Fibroblast of villous mesenchyme (primary cell): ENCODE results near the gene DTNB. TPM values are rescaled to one million over a fixed set of nuclear protein-coding genes. Genes with fewer than 3 reads are reported as not detected.

Source experiments
- DNase-seq: peaks from one replicate; pipeline ENCODE4 v3.0.0-alpha.2; 2010; ENCODE audit warnings: low read depth
- H3K4me3 ChIP-seq: 2 replicates; pipeline ENCODE4 v1.5.1; 2011; ENCODE audit warnings: low read depth, mild to moderate bottlenecking, low read length
- total RNA-seq: library from RNA; depleted of rRNA; stranded (reverse); fragments of >200 nt; gene quantifications from 2 replicates; pipeline ENCODE4 v1.2.3, GENCODE V29; 2012
- TF ChIP-seq, protein P1 (sequence below): IDR thresholded peaks from 2 replicates; pipeline ENCODE4 v1.5.1; 2012; ENCODE audit warnings: low read depth, mild to moderate bottlenecking, low read length; ENCODE audit not compliant: insufficient read depth

Gene DTNB
- total RNA-seq, 1 donor: 5.2 TPM

DNA sequence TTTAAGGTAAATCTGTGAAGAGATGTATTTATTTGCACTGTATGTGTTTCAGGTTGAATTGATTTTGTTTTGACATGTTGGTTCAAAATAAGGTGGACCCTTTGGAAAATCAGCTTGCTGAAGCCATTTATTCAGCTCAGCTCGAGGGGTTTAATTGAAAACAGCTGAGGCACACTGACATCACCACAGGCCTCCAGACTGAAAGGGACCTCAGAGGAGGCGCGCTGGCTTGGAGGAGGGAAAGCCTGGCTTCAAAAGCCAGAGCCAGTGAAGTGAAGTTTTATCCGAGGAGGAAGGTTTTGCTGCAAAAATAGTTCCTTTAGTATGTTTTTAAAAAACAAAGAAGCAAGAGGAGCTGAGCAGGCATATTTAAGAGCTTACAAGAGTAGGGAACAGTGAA is 304.7 kb downstream of the DTNB start:
- TF ChIP-seq, protein P1, sequence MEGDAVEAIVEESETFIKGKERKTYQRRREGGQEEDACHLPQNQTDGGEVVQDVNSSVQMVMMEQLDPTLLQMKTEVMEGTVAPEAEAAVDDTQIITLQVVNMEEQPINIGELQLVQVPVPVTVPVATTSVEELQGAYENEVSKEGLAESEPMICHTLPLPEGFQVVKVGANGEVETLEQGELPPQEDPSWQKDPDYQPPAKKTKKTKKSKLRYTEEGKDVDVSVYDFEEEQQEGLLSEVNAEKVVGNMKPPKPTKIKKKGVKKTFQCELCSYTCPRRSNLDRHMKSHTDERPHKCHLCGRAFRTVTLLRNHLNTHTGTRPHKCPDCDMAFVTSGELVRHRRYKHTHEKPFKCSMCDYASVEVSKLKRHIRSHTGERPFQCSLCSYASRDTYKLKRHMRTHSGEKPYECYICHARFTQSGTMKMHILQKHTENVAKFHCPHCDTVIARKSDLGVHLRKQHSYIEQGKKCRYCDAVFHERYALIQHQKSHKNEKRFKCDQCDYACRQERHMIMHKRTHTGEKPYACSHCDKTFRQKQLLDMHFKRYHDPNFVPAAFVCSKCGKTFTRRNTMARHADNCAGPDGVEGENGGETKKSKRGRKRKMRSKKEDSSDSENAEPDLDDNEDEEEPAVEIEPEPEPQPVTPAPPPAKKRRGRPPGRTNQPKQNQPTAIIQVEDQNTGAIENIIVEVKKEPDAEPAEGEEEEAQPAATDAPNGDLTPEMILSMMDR: no peak
- peak; percentile 18 for DNase-seq
- no peak overlapping the region for H3K4me3 ChIP-seq

DNA sequence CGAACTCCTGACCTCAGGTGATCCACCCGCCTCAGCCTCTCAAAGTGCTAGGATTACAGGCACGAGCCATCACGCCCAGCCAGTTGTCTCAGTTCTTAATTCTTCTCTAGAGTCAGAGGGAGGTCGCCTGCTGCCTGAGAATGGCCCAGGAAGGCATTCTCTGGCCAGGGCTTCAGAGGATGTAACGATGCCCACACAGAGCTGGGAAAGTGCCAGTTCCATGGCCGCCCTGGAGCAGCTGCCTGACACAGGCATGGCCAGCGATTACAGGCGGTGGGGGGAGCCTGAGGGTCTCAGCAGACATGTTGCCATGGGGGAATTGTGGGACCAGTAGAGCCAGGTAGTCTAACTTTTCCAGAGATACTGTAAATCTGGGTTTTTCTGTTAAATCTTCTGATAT is 306.1 kb downstream of the DTNB start:
- H3K4me3 ChIP-seq: no peak overlapping the region
- TF ChIP-seq, protein P1: no peak
- no peak for DNase-seq

DNA sequence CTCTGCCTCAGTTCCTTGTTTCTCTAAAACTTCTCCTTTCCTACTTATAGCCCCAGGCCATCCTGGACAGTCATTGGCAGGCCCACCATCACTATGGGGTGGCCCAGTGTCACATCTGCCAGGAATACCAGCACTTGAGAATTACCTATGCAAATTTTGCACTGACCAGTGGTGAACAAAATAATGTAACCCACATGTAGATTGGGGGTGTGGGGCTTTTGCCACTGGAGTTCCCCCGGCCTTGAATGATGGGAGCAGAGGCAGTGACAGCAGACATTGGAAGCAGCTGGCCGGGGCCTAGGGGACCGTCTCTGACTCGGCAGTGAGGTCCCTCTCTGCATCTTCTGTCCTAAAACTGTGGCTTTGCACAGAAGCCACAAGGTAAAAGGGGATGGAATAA is 306.7 kb downstream of the DTNB start:
- H3K4me3 ChIP-seq: no peak overlapping the region
- DNase-seq: no peak
- TF ChIP-seq, protein P1: no peak

DNA sequence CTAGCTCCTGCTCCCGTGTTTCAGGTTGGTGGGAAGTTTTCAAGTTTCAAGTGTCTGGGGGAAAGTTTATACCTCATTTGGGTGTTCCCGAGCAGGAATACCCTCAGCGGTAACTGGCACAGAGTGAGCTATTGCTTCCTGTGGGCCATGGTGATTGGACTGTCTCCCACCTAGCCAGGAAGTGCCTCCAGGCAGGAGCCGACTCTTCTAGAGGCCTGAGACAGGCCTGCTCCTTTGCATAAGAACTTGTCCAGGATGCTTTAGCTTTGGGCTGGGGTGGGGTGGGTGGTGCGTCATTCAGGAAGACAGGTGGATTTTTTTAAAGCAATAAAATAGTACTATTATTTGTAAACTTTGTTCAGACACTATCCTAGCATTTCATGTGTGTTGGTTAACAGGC is 308.1 kb downstream of the DTNB start:
- no peak for DNase-seq
- H3K4me3 ChIP-seq: no peak overlapping the region
- TF ChIP-seq, protein P1: no peak

DNA sequence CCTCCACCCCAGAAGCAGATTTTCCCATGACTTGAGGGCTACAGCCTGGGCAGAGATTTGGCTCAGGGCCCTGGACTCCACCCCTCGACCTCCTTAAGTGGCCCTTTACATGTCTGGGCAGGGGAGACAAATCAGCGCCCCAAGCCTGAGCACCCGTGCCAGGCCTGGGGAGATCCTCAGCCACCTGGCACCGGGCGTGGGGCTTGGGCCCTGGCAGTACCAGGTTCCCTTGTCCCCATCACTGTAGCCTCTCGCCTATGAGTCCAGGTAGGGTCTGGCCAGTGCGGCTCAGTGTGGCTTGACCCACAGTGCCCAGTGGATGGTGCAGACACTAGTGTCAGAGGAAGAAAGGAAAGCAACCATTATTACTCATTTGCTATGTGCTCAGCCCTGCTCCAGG is 309.6 kb downstream of the DTNB start:
- H3K4me3 ChIP-seq: no peak overlapping the region
- DNase-seq: no peak
- TF ChIP-seq, protein P1: no peak

DNA sequence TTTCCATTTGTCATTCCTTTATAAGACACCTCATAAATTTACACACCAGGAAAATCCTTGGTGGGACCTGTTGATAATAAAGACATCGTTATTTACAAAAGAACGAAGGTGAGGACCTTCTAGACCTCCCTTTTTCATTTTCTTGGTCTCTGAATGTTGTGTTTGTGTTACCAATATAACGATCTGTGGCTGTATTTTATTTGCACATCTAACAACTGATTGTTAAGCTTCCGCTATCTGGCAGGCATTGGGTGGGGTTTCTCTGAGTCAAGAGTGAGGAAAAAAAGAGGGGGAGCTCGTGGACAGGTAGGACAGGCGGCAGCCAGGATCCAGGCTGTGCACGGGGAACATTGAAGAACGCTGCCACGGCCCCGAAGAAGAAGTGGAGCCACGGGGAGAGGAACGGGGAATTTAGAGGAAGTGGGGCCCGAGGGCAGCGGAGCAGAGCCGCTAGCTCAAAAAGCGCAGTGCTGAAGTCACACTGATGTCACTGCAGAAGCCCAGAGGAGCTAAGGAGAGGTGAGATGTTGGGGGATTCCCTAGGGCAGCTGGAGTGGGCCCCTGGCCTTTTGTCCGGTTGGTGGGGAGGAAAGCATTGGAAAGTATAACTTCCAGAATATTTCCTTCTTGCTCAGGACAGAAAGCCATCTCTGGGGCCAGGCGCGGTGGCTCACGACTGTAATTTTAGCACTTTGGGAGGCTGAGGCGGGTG is 310.8 kb downstream of the DTNB start:
- TF ChIP-seq, protein P1: no peak
- DNase-seq: no peak
- H3K4me3 ChIP-seq: peak overlapping the region; percentile 49

DNA sequence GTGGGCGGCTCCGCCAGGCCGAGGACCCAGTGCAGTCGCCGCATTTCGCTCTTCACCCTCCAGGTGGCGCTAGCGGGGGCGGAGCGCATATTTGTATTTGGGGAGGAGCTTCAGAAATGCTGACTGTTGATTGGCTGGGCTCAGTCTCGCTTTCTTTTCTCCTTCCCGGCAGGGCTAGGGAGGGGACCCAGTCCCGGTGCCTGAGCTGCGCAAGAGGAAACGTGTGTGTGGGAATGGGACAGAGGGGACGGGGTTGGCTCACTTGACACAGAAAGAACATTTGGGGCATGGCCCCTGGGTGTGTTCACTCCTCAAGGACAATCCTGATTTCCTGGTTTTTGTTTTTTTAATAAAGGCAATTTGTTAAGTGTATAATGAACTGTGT is 311.3 kb downstream of the DTNB start:
- DNase-seq: peak; percentile 93
- TF ChIP-seq, protein P1: peak; percentile 93
- H3K4me3 ChIP-seq: peak overlapping the region; percentile 49
